Panc1 (cell line): Measurements from ENCODE around the gene MT1E. TPM values are rescaled to one million over a fixed set of nuclear protein-coding genes. Genes with fewer than 3 reads are reported as not detected.
A peak's percentile ranks its signal among the peaks of the same experiment; 100 is the strongest.

ENCODE experiments used
- ATAC-seq: fragments of 200-7000 bp; cut with Tn5 transposase; 2 replicates; pipeline ENCODE4 v1.9.1; 2020; ENCODE audit warnings: mild to moderate bottlenecking, moderate library complexity
- BruUV-seq: library from RNA; stranded (reverse); fragments of 400-500 nt; replicated peaks from 2 replicates; lab custom pipeline; 2021; lab: Mats Ljungman, UMichigan
- CTCF ChIA-PET: fragments of 300-600 bp; sonication (Branson Sonifier 250); formaldehyde crosslinking; loops from one replicate; lab custom pipeline; 2022; ENCODE audit warnings: antibody characterized with exemption; lab: Charles Lee
- POLR2A ChIA-PET: fragments of 300-600 bp; sonication (Branson Sonifier 250); formaldehyde crosslinking; loops from one replicate; lab custom pipeline; 2022; ENCODE audit warnings: antibody characterized with exemption; lab: Charles Lee
- DNase-seq: peaks from one replicate; pipeline ENCODE4 v3.0.0-alpha.2; 2010; ENCODE audit warnings: low read depth, low spot score
- H3K27ac ChIP-seq: 2 replicates; pipeline ENCODE4 v1.5.1; 2011; ENCODE audit warnings: mild to moderate bottlenecking, low read length, inconsistent platforms
- H3K27me3 ChIP-seq: fragments of 200-500 bp; sonication (Bioruptor generic); 2 replicates; pipeline ENCODE4 v1.6.0; 2014; ENCODE audit warnings: low read length, inconsistent platforms; ENCODE audit not compliant: control insufficient read depth, insufficient read depth
- H3K36me3 ChIP-seq: fragments of 200-500 bp; sonication (Bioruptor generic); 2 replicates; pipeline ENCODE4 v1.5.1; 2014; ENCODE audit warnings: inconsistent platforms, mild to moderate bottlenecking, low read length, moderate library complexity; ENCODE audit not compliant: control insufficient read depth, insufficient read depth
- H3K4me1 ChIP-seq: 2 replicates; pipeline ENCODE4 v1.5.1; 2011; ENCODE audit warnings: inconsistent platforms, mild to moderate bottlenecking, low read length, moderate library complexity; ENCODE audit not compliant: control insufficient read depth, insufficient read depth
- H3K4me3 ChIP-seq, 2 experiments: 2 replicates each; pipeline ENCODE4 v1.5.1; 2011 to 2012; ENCODE audit warnings: low read depth in 2 of 2, low read length in 2 of 2, mild to moderate bottlenecking in 2 of 2, inconsistent platforms in 1 of 2, moderate library complexity in 1 of 2
- H3K9me3 ChIP-seq: fragments of 200-500 bp; sonication (Bioruptor generic); 2 replicates; pipeline ENCODE4 v1.5.1; 2014; ENCODE audit warnings: low read depth, mild to moderate bottlenecking, inconsistent platforms, low read length, moderate library complexity; ENCODE audit not compliant: control insufficient read depth, insufficient read depth
- CTCF ChIP-seq: fragments of 450-650 bp; IDR thresholded peaks from 2 replicates; pipeline ENCODE4 v1.5.1; 2017; ENCODE audit warnings: mild to moderate bottlenecking
- POLR2AphosphoS5 ChIP-seq: IDR thresholded peaks from 2 replicates; pipeline ENCODE4 v1.6.1; 2012; ENCODE audit warnings: mild to moderate bottlenecking, low read depth, low read length, moderate library complexity
- REST ChIP-seq, 2 experiments: IDR thresholded peaks; 2 replicates each; pipeline ENCODE4 v1.6.1; 2011 to 2012; ENCODE audit warnings: low read depth in 2 of 2, control low read depth in 1 of 2, low read length in 1 of 2, mild to moderate bottlenecking in 1 of 2, moderate library complexity in 1 of 2; ENCODE audit not compliant: insufficient read depth in 1 of 2
- SIN3A ChIP-seq: IDR thresholded peaks from 2 replicates; pipeline ENCODE4 v1.6.1; 2012; ENCODE audit warnings: low read depth, mild to moderate bottlenecking, low read length, moderate library complexity, borderline replicate concordance; ENCODE audit not compliant: insufficient read depth
- TCF7L2 ChIP-seq: IDR thresholded peaks from 2 replicates; pipeline ENCODE4 v1.6.1; 2011; ENCODE audit warnings: mild to moderate bottlenecking, low read depth, low read length, inconsistent platforms
- in situ Hi-C: cut with HindIII; loops from 2 replicates; pipeline ENCODE4 v1.10.0; 2016; ENCODE audit warnings: low sequenced_read_pairs, low pct_unique_long_range_greater_than_20kb
- intact Hi-C: fragments of 100-400 bp; cut with micrococcal nuclease; formaldehyde crosslinking; loops from one replicate; pipeline ENCODE4 v1.10.0; 2022; ENCODE audit not compliant: unreplicated experiment
- total RNA-seq: library from RNA; stranded (reverse); gene quantifications from one replicate; pipeline ENCODE4 v1.2.1, GENCODE V29; 2021; ENCODE audit not compliant: unreplicated experiment

Gene MT1E
- total RNA-seq, 1 experiment from 2014 or later = 170 TPM

GRCh38 chr16:56639045-56639444, 13.5 kb downstream of the MT1E start:
- Histone ChIP-seq H3K27me3 (no peaks in the 10 kb centered on the region), H3K27ac (peak overlapping the region; percentile 71), H3K4me3 (peak overlapping the region; percentile 59 to 62; a peak in 3 of 4 replicates), H3K4me1 (peaks cover 23% of the 10 kb centered on the region), H3K9me3 (no peaks in the 10 kb centered on the region), H3K36me3 (no peaks in the 10 kb centered on the region)
- intact Hi-C loops = no loop called here
- no peak for DNase-seq
- ATAC-seq = no peak
- ChIA-PET POLR2A (no interaction called here), CTCF (no interaction called here)
- TSS peak; percentile 84 for BruUV-seq
- TF ChIP-seq SIN3A = no peak
- TF ChIP-seq CTCF = no peak
- no peak for TF ChIP-seq TCF7L2
- TF ChIP-seq POLR2AphosphoS5 = no peak
- TF ChIP-seq REST (IDR thresholded peaks at IDR 0.05; ENCODE audit: insufficient read depth in 1 of 2, low read depth in 2 of 2, low read length in 1 of 2) = no peak
- in situ Hi-C loops = no loop called here

GRCh38 chr16:56640076-56640475, 14.5 kb downstream of the MT1E start:
- intact Hi-C loops (no loop called here), in situ Hi-C loops (no loop called here)
- no peak overlapping the region for H3K4me3 ChIP-seq
- POLR2A ChIA-PET = no interaction called here
- no peaks in the 10 kb centered on the region for H3K9me3 ChIP-seq
- peaks cover 23% of the 10 kb centered on the region for H3K4me1 ChIP-seq
- H3K27me3 ChIP-seq = no peaks in the 10 kb centered on the region
- TF ChIP-seq CTCF (no peak), REST (IDR thresholded peaks at IDR 0.05; ENCODE audit: insufficient read depth in 1 of 2, low read depth in 2 of 2, low read length in 1 of 2) (no peak), TCF7L2 (no peak), POLR2AphosphoS5 (no peak)
- ATAC-seq = no peak
- H3K36me3 ChIP-seq = no peaks in the 10 kb centered on the region
- H3K27ac ChIP-seq = no peak overlapping the region
- DNase-seq = no peak
- CTCF ChIA-PET = interaction anchor here (0.6 kb wide), 1 partner anchor 60 kb away, joined by 5 read pairs; no protein-coding TSS in a partner anchor
- BruUV-seq = no TSS peak
